Astrocyte (in vitro differentiated cells and primary cell): Measurements from ENCODE around the gene CA7. TPM values are rescaled to one million over a fixed set of nuclear protein-coding genes. Genes with fewer than 3 reads are reported as not detected.

ENCODE experiments used
- DNase-seq: peaks from one replicate; pipeline ENCODE4 v3.0.0-alpha.2; 2010; ENCODE audit warnings: low read depth
- FAIRE-seq: peaks from 2 replicates; lab custom pipeline; 2011; peaks lifted over from hg19 to GRCh38; lab: Jason Lieb, UNC
- H2AFZ ChIP-seq: 2 replicates; pipeline ENCODE4 v1.6.0; 2012; ENCODE audit warnings: low read depth, low read length, inconsistent platforms
- H3K27ac ChIP-seq: 2 replicates; pipeline ENCODE4 v1.5.1; 2011; ENCODE audit warnings: low read depth, low read length, inconsistent platforms
- H3K27me3 ChIP-seq: 2 replicates; pipeline ENCODE4 v1.6.0; 2011; ENCODE audit warnings: low read length, inconsistent platforms; ENCODE audit not compliant: insufficient read depth
- H3K36me3 ChIP-seq: 2 replicates; pipeline ENCODE4 v1.5.1; 2011; ENCODE audit warnings: low read length, inconsistent platforms; ENCODE audit not compliant: insufficient read depth
- H3K4me1 ChIP-seq: 2 replicates; pipeline ENCODE4 v1.5.1; 2011; ENCODE audit warnings: low read length, inconsistent platforms; ENCODE audit not compliant: insufficient read depth
- H3K4me2 ChIP-seq: 2 replicates; pipeline ENCODE4 v1.6.0; 2012; ENCODE audit warnings: low read length, inconsistent platforms
- H3K4me3 ChIP-seq: 2 replicates; pipeline ENCODE4 v1.5.1; 2011; ENCODE audit warnings: low read depth, mild to moderate bottlenecking, low read length, inconsistent platforms; ENCODE audit not compliant: insufficient read depth
- H3K79me2 ChIP-seq: 2 replicates; pipeline ENCODE4 v1.6.0; 2012; ENCODE audit warnings: mild to moderate bottlenecking, low read length, inconsistent platforms; ENCODE audit not compliant: insufficient read depth
- H3K9ac ChIP-seq: 2 replicates; pipeline ENCODE4 v1.6.0; 2012; ENCODE audit warnings: mild to moderate bottlenecking, low read length, inconsistent platforms
- H3K9me3 ChIP-seq: 2 replicates; pipeline ENCODE4 v1.5.1; 2012; ENCODE audit warnings: low read depth, mild to moderate bottlenecking, low read length, inconsistent platforms; ENCODE audit not compliant: insufficient read depth
- H4K20me1 ChIP-seq: 2 replicates; pipeline ENCODE4 v1.6.0; 2012; ENCODE audit warnings: low read length, inconsistent platforms; ENCODE audit not compliant: insufficient read depth
- H3K27ac Mint-ChIP-seq: one replicate; pipeline ENCODE4 v1.8.0; 2021; ENCODE audit warnings: mild to moderate bottlenecking, mixed read lengths; ENCODE audit not compliant: unreplicated experiment
- H3K27me3 Mint-ChIP-seq: one replicate; pipeline ENCODE4 v1.8.0; 2021; ENCODE audit warnings: low read depth, mixed read lengths; ENCODE audit not compliant: unreplicated experiment
- H3K36me3 Mint-ChIP-seq: one replicate; pipeline ENCODE4 v1.8.0; 2021; ENCODE audit warnings: low read depth, mixed read lengths; ENCODE audit not compliant: unreplicated experiment
- H3K4me1 Mint-ChIP-seq: one replicate; pipeline ENCODE4 v1.8.0; 2021; ENCODE audit warnings: low read depth, mixed read lengths; ENCODE audit not compliant: unreplicated experiment
- H3K4me3 Mint-ChIP-seq: one replicate; pipeline ENCODE4 v1.8.0; 2021; ENCODE audit warnings: mild to moderate bottlenecking, moderate library complexity, mixed read lengths; ENCODE audit not compliant: unreplicated experiment
- H3K9me3 Mint-ChIP-seq: one replicate; pipeline ENCODE4 v1.8.0; 2021; ENCODE audit warnings: mild to moderate bottlenecking, mixed read lengths; ENCODE audit not compliant: unreplicated experiment
- CTCF ChIP-seq: IDR thresholded peaks from 2 replicates; pipeline ENCODE4 v1.5.1; 2011; ENCODE audit warnings: low read depth, mild to moderate bottlenecking, inconsistent platforms, low read length, moderate library complexity; ENCODE audit not compliant: insufficient read depth
- EZH2 ChIP-seq: IDR thresholded peaks from 2 replicates; pipeline ENCODE4 v1.6.1; 2012; ENCODE audit warnings: mild to moderate bottlenecking, low read length, inconsistent platforms; ENCODE audit not compliant: insufficient read depth
- total RNA-seq: library from RNA; stranded (reverse); gene quantifications from 2 replicates; pipeline ENCODE4 v1.2.1, GENCODE V29; 2021

CA7 gene
- total RNA-seq, 1 donor from 2014 or later = not detected

- FAIRE-seq (no peak), DNase-seq (peak; percentile 41)
- H3K36me3 Mint-ChIP-seq = peaks cover 15% of the 10 kb centered on the region
- Histone ChIP-seq H3K4me2 (no peak overlapping the region), H3K9me3 (no peaks in the 10 kb centered on the region), H3K4me3 (no peak overlapping the region), H3K4me1 (no peaks in the 10 kb centered on the region), H3K36me3 (peaks cover 41% of the 10 kb centered on the region), H3K27me3 (no peaks in the 10 kb centered on the region), H3K9ac (no peak overlapping the region), H4K20me1 (peaks cover 19% of the 10 kb centered on the region), H3K79me2 (peaks cover 29% of the 10 kb centered on the region), H3K27ac (no peak overlapping the region), H2AFZ (no peak overlapping the region)
- H3K27me3 Mint-ChIP-seq = no peaks in the 10 kb centered on the region
- TF ChIP-seq CTCF (no peak), EZH2 (no peak)
- H3K4me1 Mint-ChIP-seq = no peaks in the 10 kb centered on the region
- H3K9me3 Mint-ChIP-seq = no peaks in the 10 kb centered on the region
- no peak overlapping the region for H3K4me3 Mint-ChIP-seq
- H3K27ac Mint-ChIP-seq = no peak overlapping the region
These were observed 20.2 kb upstream of the CA7 start for GRCh38 chr16:66824006-66824405.

GRCh38 chr16:66830422-66831404 is 13.5 kb upstream of the CA7 start, which contains the start of gene NAE1:
Gene NAE1 (minus strand): TSS chr16:66830976. CDS start chr16:66830899, 77 bp downstream.
- H3K27me3 ChIP-seq = no peaks in the 10 kb centered on the region
- Mint-ChIP-seq H3K27me3 (peaks cover 13% of the 10 kb centered on the region), H3K36me3 (peaks cover 4% of the 10 kb centered on the region), H3K27ac (no peak within 1 kb of the TSS), H3K4me1 (peaks cover 5% of the 10 kb centered on the region), H3K4me3 (peak within 1 kb of the TSS; percentile 85), H3K9me3 (no peaks in the 10 kb centered on the region)
- no peaks in the 10 kb centered on the region for H3K9me3 ChIP-seq
- peak; percentile 58 for DNase-seq
- peaks cover 43% of the 10 kb centered on the region for H3K79me2 ChIP-seq
- TF ChIP-seq EZH2 = no peak
- peak; percentile 75 for TF ChIP-seq CTCF
- H3K36me3 ChIP-seq = peaks cover 17% of the 10 kb centered on the region
- H3K27ac ChIP-seq = peak within 1 kb of the TSS; percentile 77
- peaks cover 25% of the 10 kb centered on the region for H4K20me1 ChIP-seq
- peak within 1 kb of the TSS; percentile 92 for H3K9ac ChIP-seq
- peak within 1 kb of the TSS; percentile 92 for H2AFZ ChIP-seq
- FAIRE-seq = no peak
- H3K4me3 ChIP-seq = peak within 1 kb of the TSS; percentile 83
- peak within 1 kb of the TSS; percentile 84 for H3K4me2 ChIP-seq
- peaks cover 10% of the 10 kb centered on the region for H3K4me1 ChIP-seq
